ENCODE measurements around the gene TF.

The TF gene

DNA sequence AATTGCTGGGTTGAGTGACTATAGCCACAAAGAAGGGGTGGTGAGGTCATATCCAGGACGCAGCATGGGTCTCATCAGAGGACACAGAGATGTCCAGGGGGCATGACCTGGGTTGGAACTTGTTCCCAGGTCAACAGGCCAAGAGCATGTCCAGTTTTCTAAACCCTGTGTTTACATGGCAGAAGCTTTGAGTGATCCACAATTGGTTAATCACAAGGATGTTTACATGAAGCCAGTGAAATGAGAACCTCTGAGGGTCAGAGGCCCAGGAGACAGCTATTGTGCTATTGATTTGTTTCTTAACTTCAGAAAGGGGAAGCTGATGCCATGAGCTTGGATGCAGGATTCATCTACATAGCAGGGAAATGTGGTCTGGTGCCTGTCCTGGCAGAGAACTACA lies 42.3 kb upstream of the TF start:
- TF ChIP-seq, protein P1, sequence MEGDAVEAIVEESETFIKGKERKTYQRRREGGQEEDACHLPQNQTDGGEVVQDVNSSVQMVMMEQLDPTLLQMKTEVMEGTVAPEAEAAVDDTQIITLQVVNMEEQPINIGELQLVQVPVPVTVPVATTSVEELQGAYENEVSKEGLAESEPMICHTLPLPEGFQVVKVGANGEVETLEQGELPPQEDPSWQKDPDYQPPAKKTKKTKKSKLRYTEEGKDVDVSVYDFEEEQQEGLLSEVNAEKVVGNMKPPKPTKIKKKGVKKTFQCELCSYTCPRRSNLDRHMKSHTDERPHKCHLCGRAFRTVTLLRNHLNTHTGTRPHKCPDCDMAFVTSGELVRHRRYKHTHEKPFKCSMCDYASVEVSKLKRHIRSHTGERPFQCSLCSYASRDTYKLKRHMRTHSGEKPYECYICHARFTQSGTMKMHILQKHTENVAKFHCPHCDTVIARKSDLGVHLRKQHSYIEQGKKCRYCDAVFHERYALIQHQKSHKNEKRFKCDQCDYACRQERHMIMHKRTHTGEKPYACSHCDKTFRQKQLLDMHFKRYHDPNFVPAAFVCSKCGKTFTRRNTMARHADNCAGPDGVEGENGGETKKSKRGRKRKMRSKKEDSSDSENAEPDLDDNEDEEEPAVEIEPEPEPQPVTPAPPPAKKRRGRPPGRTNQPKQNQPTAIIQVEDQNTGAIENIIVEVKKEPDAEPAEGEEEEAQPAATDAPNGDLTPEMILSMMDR (IDR thresholded peaks at IDR 0.05; ENCODE audit: low read length, missing control alignments) = no peak
- no peak for DNase-seq (ENCODE audit: low read depth)
- no peak overlapping the region for H3K4me3 ChIP-seq (replicated peaks; ENCODE audit: low read depth, low read length)

DNA sequence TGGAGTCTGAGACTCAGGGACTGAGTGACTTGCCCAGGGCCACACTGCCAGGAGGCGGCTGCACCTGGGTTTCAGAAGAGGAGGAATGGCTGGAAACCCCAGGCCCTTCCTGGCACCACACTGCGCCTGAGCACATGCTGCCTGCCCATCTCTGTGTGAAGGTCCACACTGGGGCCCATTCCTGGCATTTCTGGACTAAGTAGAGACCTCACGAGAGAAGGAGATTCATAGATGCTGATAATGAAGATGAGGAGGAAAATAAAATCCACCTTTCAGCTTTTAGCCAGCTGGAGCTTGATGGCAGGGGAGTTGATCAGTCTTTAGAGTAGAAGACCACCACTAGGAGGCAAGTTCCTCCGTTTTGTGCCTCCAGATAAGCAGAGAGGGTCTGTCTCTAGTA lies 40.2 kb upstream of the TF start:
- DNase-seq (ENCODE audit: low read depth) = no peak
- H3K4me3 ChIP-seq (replicated peaks; ENCODE audit: low read depth, low read length) = no peak overlapping the region
- TF ChIP-seq, protein P1 (IDR thresholded peaks at IDR 0.05; ENCODE audit: low read length, missing control alignments) = no peak

DNA sequence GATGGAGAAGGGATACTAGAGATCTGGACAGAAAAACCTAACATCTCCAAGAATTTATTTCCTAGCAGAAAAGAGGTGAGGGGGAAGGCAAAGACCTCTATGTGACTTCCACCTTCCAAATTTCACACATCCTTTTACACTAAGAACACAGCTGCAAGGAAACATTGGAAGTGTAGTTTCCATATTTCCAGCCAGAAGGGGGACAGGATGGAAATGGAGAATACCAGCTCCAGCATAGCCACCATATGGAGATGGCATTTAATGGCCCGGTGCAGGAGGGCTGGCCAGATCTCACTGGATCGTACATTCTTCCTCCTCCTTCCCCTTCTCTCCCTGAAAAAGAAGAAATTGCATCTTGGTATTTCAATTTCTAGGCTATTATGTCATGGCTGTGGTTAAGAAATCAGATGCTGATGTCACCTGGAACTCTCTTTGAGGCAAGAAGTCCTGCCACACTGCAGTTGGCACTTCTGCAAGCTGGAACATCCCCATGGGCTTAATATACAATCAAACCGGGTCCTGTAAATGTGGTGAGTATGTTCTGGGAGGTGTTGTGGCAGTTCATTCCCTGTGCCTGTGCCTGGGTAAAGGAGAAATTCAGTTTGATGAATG lies 36.9 kb upstream of the TF start:
- TF ChIP-seq, protein P1 (IDR thresholded peaks at IDR 0.05; ENCODE audit: low read length, missing control alignments) = no peak
- no peak overlapping the region for H3K4me3 ChIP-seq (replicated peaks; ENCODE audit: low read depth, low read length)
- no peak for DNase-seq (ENCODE audit: low read depth)

DNA sequence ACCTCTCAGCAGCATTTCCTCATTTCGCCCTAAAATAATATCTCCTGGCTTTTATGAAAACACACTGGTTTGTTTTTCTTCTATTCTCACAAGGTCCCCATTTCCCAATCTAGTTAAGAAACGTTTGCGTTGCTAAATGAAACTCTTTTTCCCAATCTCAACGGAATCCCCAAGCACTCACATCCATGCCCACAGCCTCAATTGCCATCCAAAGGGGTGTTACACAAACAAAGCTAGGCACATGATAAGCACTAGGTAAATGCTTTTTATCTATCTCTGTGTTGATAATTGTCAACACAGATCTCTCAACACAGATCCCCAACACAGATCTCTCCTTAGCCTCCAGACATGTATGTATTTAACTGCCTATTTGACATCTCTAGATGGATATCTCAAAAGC lies 35.2 kb upstream of the TF start:
- no peak overlapping the region for H3K4me3 ChIP-seq (replicated peaks; ENCODE audit: low read depth, low read length)
- no peak for DNase-seq (ENCODE audit: low read depth)
- TF ChIP-seq, protein P1 (IDR thresholded peaks at IDR 0.05; ENCODE audit: low read length, missing control alignments) = no peak

DNA sequence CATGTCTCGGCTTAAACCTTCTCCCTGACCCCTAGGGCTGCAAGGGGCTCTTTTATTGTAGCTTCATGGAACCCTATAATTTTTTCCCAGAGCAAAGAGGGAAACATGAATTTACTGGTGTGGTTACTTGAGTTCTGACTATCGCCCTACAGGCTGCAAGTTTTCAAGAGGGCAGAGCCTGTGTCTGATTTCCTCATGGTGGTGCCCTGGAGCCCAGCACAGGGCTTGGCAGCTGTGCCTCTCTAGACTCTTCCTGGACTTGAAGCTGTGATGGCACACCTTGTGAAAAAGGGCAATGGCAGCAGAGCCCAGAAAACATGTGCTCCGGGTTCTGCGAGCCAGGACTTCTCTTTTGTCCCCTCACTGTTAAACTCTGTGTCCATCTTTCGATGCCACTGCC lies 34.2 kb upstream of the TF start:
- TF ChIP-seq, protein P1 (IDR thresholded peaks at IDR 0.05; ENCODE audit: low read length, missing control alignments) = no peak
- DNase-seq (ENCODE audit: low read depth) = no peak
- H3K4me3 ChIP-seq (replicated peaks; ENCODE audit: low read depth, low read length) = no peak overlapping the region

DNA sequence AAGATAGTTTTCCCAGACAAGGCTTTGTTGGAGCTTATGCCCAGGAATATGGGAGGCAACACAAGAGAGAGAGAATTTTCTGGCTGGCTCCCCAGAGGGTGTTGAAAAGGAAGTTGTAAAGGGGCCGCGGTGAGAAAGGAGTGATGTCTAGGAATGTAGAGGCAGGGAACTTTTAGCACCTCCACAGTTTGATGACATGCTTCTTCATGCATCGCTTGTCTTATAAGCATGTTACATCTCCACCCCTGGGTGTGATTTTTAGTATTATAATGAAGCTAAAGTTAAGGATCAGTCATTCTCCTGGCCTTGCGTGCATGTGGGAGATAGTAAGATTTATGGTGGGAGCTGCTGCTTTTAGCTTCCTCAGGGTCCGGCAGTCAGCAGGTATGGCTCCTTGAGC lies 32.8 kb upstream of the TF start:
- H3K4me3 ChIP-seq (replicated peaks; ENCODE audit: low read depth, low read length) = no peak overlapping the region
- DNase-seq (ENCODE audit: low read depth) = no peak
- TF ChIP-seq, protein P1 (IDR thresholded peaks at IDR 0.05; ENCODE audit: low read length, missing control alignments) = no peak

DNA sequence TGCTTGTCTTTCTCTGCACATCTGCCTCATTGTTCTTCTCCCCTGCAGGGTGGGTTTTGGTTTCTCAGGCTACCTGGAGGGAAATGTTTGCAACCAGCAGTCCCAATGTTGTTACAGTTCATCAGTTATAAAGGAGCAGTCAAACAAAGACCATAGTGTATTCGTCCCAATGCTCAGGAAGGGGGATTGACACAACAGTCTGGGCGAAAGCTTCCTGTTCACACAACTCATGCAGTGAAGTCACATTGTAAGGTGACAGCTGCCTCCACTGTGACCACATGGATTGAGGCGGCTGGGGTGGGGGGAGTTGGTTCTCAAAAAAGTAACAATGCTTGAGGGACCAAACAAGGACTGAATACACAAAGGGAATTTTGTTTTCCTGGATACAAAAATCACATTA lies 28.8 kb upstream of the TF start:
- no peak for DNase-seq (ENCODE audit: low read depth)
- H3K4me3 ChIP-seq (replicated peaks; ENCODE audit: low read depth, low read length) = no peak overlapping the region
- TF ChIP-seq, protein P1 (IDR thresholded peaks at IDR 0.05; ENCODE audit: low read length, missing control alignments) = no peak
